Right lobe of liver (tissue), 4 donors: ENCODE results near the gene ADGRF4.

Source experiments
- POLR2A ChIP-seq: fragments of 450-650 bp; IDR thresholded peaks from one replicate; pipeline ENCODE4 v1.6.1; 2017; ENCODE audit warnings: antibody characterized with exemption, mild to moderate bottlenecking
- TF ChIP-seq, protein P1 (sequence below), 4 donors: fragments of 200-600 bp in 3 of 4; fragments of 450-650 bp in 1 of 4; IDR thresholded peaks; one replicate each; pipeline versions ENCODE4 v1.5.1 to v1.8.0; 2016 to 2022; ENCODE audit warnings: antibody characterized with exemption in 4 of 4, mild to moderate bottlenecking in 2 of 4
- donor health status: DM: no; HTN: no; CAD: no.
- donor health status: DM: no; HTN: no; CAD: no.
- donor health status: DM: no; HTN: yes; CAD: no.

DNA sequence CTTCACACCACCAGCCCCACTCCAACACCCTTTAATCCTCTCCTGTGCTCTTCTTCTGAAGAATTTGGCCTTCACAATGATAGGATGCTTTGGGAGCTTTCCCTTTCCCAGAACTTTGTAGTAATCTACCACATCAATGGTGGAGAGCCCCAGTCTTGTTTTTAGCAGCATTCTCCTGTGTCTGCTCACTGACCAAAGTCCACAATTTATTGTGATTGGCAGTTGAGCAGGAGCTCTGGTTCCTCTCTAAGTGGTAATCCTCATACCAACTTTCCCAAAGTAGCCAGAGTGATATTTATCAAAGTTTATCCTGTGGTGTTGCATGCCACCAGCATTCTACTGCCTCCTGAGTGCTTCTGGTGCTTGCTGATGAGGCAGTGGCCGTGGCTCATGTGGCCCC, 54.4 kb downstream of the ADGRF4 start:
- TF ChIP-seq POLR2A: no peak
- TF ChIP-seq, protein P1, sequence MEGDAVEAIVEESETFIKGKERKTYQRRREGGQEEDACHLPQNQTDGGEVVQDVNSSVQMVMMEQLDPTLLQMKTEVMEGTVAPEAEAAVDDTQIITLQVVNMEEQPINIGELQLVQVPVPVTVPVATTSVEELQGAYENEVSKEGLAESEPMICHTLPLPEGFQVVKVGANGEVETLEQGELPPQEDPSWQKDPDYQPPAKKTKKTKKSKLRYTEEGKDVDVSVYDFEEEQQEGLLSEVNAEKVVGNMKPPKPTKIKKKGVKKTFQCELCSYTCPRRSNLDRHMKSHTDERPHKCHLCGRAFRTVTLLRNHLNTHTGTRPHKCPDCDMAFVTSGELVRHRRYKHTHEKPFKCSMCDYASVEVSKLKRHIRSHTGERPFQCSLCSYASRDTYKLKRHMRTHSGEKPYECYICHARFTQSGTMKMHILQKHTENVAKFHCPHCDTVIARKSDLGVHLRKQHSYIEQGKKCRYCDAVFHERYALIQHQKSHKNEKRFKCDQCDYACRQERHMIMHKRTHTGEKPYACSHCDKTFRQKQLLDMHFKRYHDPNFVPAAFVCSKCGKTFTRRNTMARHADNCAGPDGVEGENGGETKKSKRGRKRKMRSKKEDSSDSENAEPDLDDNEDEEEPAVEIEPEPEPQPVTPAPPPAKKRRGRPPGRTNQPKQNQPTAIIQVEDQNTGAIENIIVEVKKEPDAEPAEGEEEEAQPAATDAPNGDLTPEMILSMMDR (IDR thresholded peaks at IDR 0.05): no peak
